H9 (cell line): ENCODE data around the gene CCDC92B. TPM values are rescaled to one million over a fixed set of nuclear protein-coding genes. Genes with fewer than 3 reads are reported as not detected.

Source experiments
- DNase-seq: peaks from one replicate; pipeline ENCODE4 v3.0.0-alpha.2; 2017
- H2AFZ ChIP-seq: one replicate; pipeline ENCODE4 v1.6.1; 2013; ENCODE audit warnings: mild to moderate bottlenecking, low read length, control low read depth, moderate library complexity
- H2AK5ac ChIP-seq: 2 replicates; pipeline ENCODE4 v1.6.1; 2013; ENCODE audit warnings: low read length, control low read depth, mixed read lengths; ENCODE audit not compliant: insufficient read length
- H2BK120ac ChIP-seq: one replicate; pipeline ENCODE4 v1.6.1; 2013; ENCODE audit warnings: low read depth, mild to moderate bottlenecking, low read length, control low read depth, inconsistent platforms; ENCODE audit not compliant: poor library complexity, severe bottlenecking
- H2BK12ac ChIP-seq: 2 replicates; pipeline ENCODE4 v1.6.1; 2013; ENCODE audit warnings: low read length, control low read depth, mixed read lengths, low read depth; ENCODE audit not compliant: insufficient read length
- H2BK15ac ChIP-seq: 2 replicates; pipeline ENCODE4 v1.6.1; 2013; ENCODE audit warnings: low read depth, low read length, control low read depth
- H2BK20ac ChIP-seq: one replicate; pipeline ENCODE4 v1.6.1; 2013; ENCODE audit warnings: low read depth, mild to moderate bottlenecking, low read length, control low read depth, inconsistent platforms; ENCODE audit not compliant: poor library complexity, severe bottlenecking
- H2BK5ac ChIP-seq: 2 replicates; pipeline ENCODE4 v1.6.1; 2013; ENCODE audit warnings: low read length, control low read depth, mixed read lengths; ENCODE audit not compliant: insufficient read length
- H3K14ac ChIP-seq: 2 replicates; pipeline ENCODE4 v1.6.1; 2013; ENCODE audit warnings: low read length, control low read depth; ENCODE audit not compliant: insufficient read depth
- H3K18ac ChIP-seq: 2 replicates; pipeline ENCODE4 v1.6.1; 2013; ENCODE audit warnings: low read depth, mild to moderate bottlenecking, mixed read lengths, low read length, control low read depth; ENCODE audit not compliant: insufficient read length
- H3K23ac ChIP-seq: 2 replicates; pipeline ENCODE4 v1.6.1; 2013; ENCODE audit warnings: low read length, control low read depth, mixed read lengths, low read depth; ENCODE audit not compliant: insufficient read length
- H3K23me2 ChIP-seq: 2 replicates; pipeline ENCODE4 v1.6.1; 2013; ENCODE audit warnings: low read depth, mild to moderate bottlenecking, mixed read lengths, low read length, control low read depth; ENCODE audit not compliant: insufficient read length, poor library complexity, severe bottlenecking
- H3K27ac ChIP-seq: 2 replicates; pipeline ENCODE4 v1.5.1; 2013; ENCODE audit warnings: low read length, control low read depth, mixed read lengths, low read depth; ENCODE audit not compliant: insufficient read length
- H3K27me3 ChIP-seq: 2 replicates; pipeline ENCODE4 v1.6.1; 2013; ENCODE audit warnings: low read length, control low read depth, inconsistent platforms; ENCODE audit not compliant: insufficient read depth
- H3K4ac ChIP-seq: 2 replicates; pipeline ENCODE4 v1.6.1; 2013; ENCODE audit warnings: low read depth, mild to moderate bottlenecking, control low read depth, inconsistent platforms, low read length, moderate library complexity
- H3K4me1 ChIP-seq: 2 replicates; pipeline ENCODE4 v1.6.1; 2013; ENCODE audit warnings: low read length, control low read depth, inconsistent platforms; ENCODE audit not compliant: insufficient read depth
- H3K4me2 ChIP-seq: 2 replicates; pipeline ENCODE4 v1.6.1; 2013; ENCODE audit warnings: low read length, control low read depth, mixed read lengths; ENCODE audit not compliant: insufficient read length, insufficient read depth
- H3K56ac ChIP-seq: 2 replicates; pipeline ENCODE4 v1.6.1; 2013; ENCODE audit warnings: low read depth, mild to moderate bottlenecking, mixed read lengths, low read length, control low read depth; ENCODE audit not compliant: insufficient read length
- H3K79me1 ChIP-seq: 2 replicates; pipeline ENCODE4 v1.6.1; 2013; ENCODE audit warnings: low read depth, mild to moderate bottlenecking, moderate library complexity, low read length, control low read depth, inconsistent platforms; ENCODE audit not compliant: insufficient read depth, poor library complexity, severe bottlenecking
- H3K79me2 ChIP-seq: 2 replicates; pipeline ENCODE4 v1.6.1; 2013; ENCODE audit warnings: low read length, control low read depth, inconsistent platforms; ENCODE audit not compliant: insufficient read depth
- H3K9ac ChIP-seq: 2 replicates; pipeline ENCODE4 v1.6.1; 2013; ENCODE audit warnings: low read length, control low read depth, mixed read lengths; ENCODE audit not compliant: insufficient read length; ENCODE audit errors: extremely low read depth
- H3K9me3 ChIP-seq: one replicate; pipeline ENCODE4 v1.6.1; 2013; ENCODE audit warnings: low read depth, low read length, inconsistent platforms; ENCODE audit not compliant: control insufficient read depth
- H3T11ph ChIP-seq: one replicate; pipeline ENCODE4 v1.6.1; 2013; ENCODE audit warnings: mild to moderate bottlenecking, low read length, control low read depth, inconsistent platforms
- H4K20me1 ChIP-seq: one replicate; pipeline ENCODE4 v1.6.1; 2013; ENCODE audit not compliant: control insufficient read depth, insufficient read length, insufficient read depth
- H4K5ac ChIP-seq: 2 replicates; pipeline ENCODE4 v1.6.1; 2013; ENCODE audit warnings: low read depth, mild to moderate bottlenecking, mixed read lengths, low read length, control low read depth; ENCODE audit not compliant: insufficient read length
- H4K8ac ChIP-seq: replicated peaks from 2 replicates; pipeline ENCODE4 v1.6.1; 2013; ENCODE audit warnings: low read length, control low read depth, mixed read lengths, low read depth; ENCODE audit not compliant: insufficient read length
- H4K91ac ChIP-seq: 2 replicates; pipeline ENCODE4 v1.6.1; 2013; ENCODE audit warnings: low read depth, mild to moderate bottlenecking, moderate library complexity, mixed read lengths, low read length, control low read depth; ENCODE audit not compliant: insufficient read length
- H3K27ac Mint-ChIP-seq, 3 experiments: 2 replicates in 2 of 3; 3 replicates in 1 of 3; pipeline ENCODE4 v1.8.0; 2020 to 2021; ENCODE audit warnings: mixed read lengths in 3 of 3, mild to moderate bottlenecking in 1 of 3, moderate library complexity in 1 of 3
- H3K27me3 Mint-ChIP-seq: 2 replicates; pipeline ENCODE4 v1.8.0; 2021; ENCODE audit warnings: low read depth, mild to moderate bottlenecking, moderate library complexity, mixed read lengths
- H3K36me3 Mint-ChIP-seq, 3 experiments: 2 replicates in 2 of 3; 3 replicates in 1 of 3; pipeline ENCODE4 v1.8.0; 2020 to 2021; ENCODE audit warnings: low read depth in 3 of 3, mixed read lengths in 3 of 3; ENCODE audit not compliant: insufficient read depth in 1 of 3
- H3K4me1 Mint-ChIP-seq, 2 experiments: 2 replicates each; pipeline ENCODE4 v1.8.0; 2020; ENCODE audit warnings: mixed read lengths in 2 of 2
- H3K4me3 Mint-ChIP-seq, 2 experiments: 2 replicates in 1 of 2; 3 replicates in 1 of 2; pipeline ENCODE4 v1.8.0; 2020 to 2021; ENCODE audit warnings: mild to moderate bottlenecking in 2 of 2, mixed read lengths in 2 of 2, moderate library complexity in 1 of 2
- H3K9me3 Mint-ChIP-seq, 2 experiments: 2 replicates in 1 of 2; 3 replicates in 1 of 2; pipeline ENCODE4 v1.8.0; 2020; ENCODE audit warnings: mild to moderate bottlenecking in 2 of 2, mixed read lengths in 2 of 2, moderate library complexity in 1 of 2
- CTCF ChIP-seq: fragments of 200-600 bp; sonication (generic); conservative IDR thresholded peaks from 3 replicates; pipeline ENCODE4 v1.8.0; 2021; ENCODE audit warnings: antibody characterized with exemption, mild to moderate bottlenecking
- WGBS: extraction: QIAGEN DNeasy Blood & Tissue Kit; methylation state at CpG from one replicate; pipeline ENCODE4 v1.1.7; 2013; ENCODE audit warnings: missing lambda C conversion rate, low lambda C conversion rate, mixed read lengths; ENCODE audit not compliant: insufficient read length; ENCODE audit errors: extremely low coverage; 5-methylcytosine and 5-hydroxymethylcytosine counted together
- total RNA-seq: library from RNA; stranded (reverse); gene quantifications from 2 replicates; pipeline ENCODE4 v1.2.1, GENCODE V29; 2021

CCDC92B gene
- total RNA-seq, 1 experiment from 2014 or later, result 8.0 TPM

DNA sequence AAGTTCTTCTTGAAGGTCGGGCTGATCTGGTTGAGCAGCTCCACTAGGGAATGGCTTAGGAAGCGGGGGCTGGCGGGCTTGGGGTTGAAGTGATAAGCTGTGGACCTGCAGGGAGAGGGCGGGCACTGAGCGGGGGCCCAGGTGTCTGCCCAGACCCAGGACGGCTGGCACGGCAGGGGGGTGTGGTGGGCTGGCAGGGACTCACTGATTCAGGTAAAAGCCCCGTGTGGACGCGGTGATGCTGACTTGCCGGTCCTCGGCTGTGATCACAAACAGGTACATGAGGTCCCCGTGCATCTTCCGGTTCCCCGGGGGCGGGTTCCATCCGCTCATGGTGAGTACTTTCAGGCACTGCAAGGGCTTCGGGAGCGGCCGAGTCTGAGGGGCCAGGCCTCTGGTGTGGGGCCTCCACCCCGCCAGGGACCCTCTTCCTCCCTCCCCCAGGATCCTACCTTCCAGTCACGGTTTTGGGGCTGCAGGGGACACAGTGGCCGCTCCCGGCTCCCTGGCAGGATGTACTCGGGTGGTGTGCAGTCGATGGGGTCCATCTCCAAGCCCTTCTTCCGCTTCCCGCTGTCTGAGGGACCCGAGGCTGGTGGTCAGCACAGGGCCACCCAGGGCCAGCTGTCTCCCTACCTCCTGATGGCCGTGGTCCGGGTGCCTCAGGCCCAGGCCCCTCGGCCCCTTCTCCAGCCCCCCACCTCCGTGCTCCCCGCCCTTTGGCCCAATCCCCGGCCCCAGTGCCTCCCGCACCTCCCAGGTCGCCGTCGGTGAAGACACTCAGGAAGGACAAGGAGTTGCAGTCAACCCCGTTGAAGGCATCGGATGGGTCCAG is 48.1 kb downstream of the CCDC92B start:
- H3K79me2 ChIP-seq, result no peaks in the 10 kb centered on the region; the same call in 1 of the 2 replicates
- H2BK5ac ChIP-seq, result no peak overlapping the region
- no peak overlapping the region for H3K27ac Mint-ChIP-seq
- no peak overlapping the region for H3K27ac ChIP-seq
- H4K8ac ChIP-seq, result no peak overlapping the region
- no peaks in the 10 kb centered on the region for H3K79me1 ChIP-seq
- no peak overlapping the region for H2BK120ac ChIP-seq
- H4K91ac ChIP-seq, result no peak overlapping the region
- H3K14ac ChIP-seq, result no peak overlapping the region
- H3K23me2 ChIP-seq, result no peaks in the 10 kb centered on the region
- no peaks in the 10 kb centered on the region for H3K9me3 ChIP-seq
- no peak overlapping the region for H3K4me3 Mint-ChIP-seq
- no peak overlapping the region for H3K4ac ChIP-seq
- H3K18ac ChIP-seq, result no peak overlapping the region
- H2AK5ac ChIP-seq, result no peak overlapping the region
- no peaks in the 10 kb centered on the region; the same call in 1 of the 2 replicates for H3K4me1 ChIP-seq
- WGBS, result no CpG with 5 or more reads among the region's 41 CpGs
- H2BK12ac ChIP-seq, result no peak overlapping the region
- TF ChIP-seq CTCF, result no peak
- no peak overlapping the region for H3T11ph ChIP-seq
- no peak overlapping the region for H2BK15ac ChIP-seq
- H3K56ac ChIP-seq, result no peak overlapping the region
- no peaks in the 10 kb centered on the region for H4K20me1 ChIP-seq
- peak; percentile 32 for DNase-seq
- H3K23ac ChIP-seq, result no peak overlapping the region
- H3K27me3 Mint-ChIP-seq, result no peaks in the 10 kb centered on the region
- no peak overlapping the region for H3K9ac ChIP-seq
- H3K27me3 ChIP-seq, result no peaks in the 10 kb centered on the region
- no peak overlapping the region for H3K4me2 ChIP-seq
- no peaks in the 10 kb centered on the region for H3K9me3 Mint-ChIP-seq
- H4K5ac ChIP-seq, result no peak overlapping the region
- H3K4me1 Mint-ChIP-seq, result peaks cover 13 to 19% of the 10 kb centered on the region in 2 experiments
- no peak overlapping the region for H2AFZ ChIP-seq
- no peak overlapping the region for H2BK20ac ChIP-seq
- peaks cover 8 to 61% (median 32%) of the 10 kb centered on the region in 3 experiments; a peak in 6 of 7 replicates for H3K36me3 Mint-ChIP-seq
